IMR-90 (cell line): ENCODE results near the gene SSR4. TPM values are rescaled to one million over a fixed set of nuclear protein-coding genes. Genes with fewer than 3 reads are reported as not detected.

Source experiments
- ATAC-seq: fragments of 200-7000 bp; cut with Tn5 transposase; 2 replicates; pipeline ENCODE4 v1.9.1; 2020; ENCODE audit warnings: low read depth, mild to moderate bottlenecking, moderate library complexity
- BruUV-seq: library from RNA; stranded (reverse); fragments of 400-500 nt; replicated peaks from 2 replicates; lab custom pipeline; 2021; lab: Mats Ljungman, UMichigan
- CTCF ChIA-PET: fragments of 300-600 bp; formaldehyde crosslinking; extraction: SDS; loops from one replicate; lab custom pipeline; 2021; ENCODE audit warnings: antibody characterized with exemption; lab: Yijun Ruan, JAX
- POLR2A ChIA-PET: fragments of 300-600 bp; sonication (Branson Sonifier 250); formaldehyde crosslinking; loops from one replicate; lab custom pipeline; 2022; ENCODE audit warnings: antibody characterized with exemption; ENCODE audit not compliant: unreplicated experiment; lab: Charles Lee
- DNase-seq: peaks from one replicate; pipeline ENCODE4 v3.0.0; 2013
- H2AFZ ChIP-seq: replicated peaks from 2 replicates; pipeline ENCODE3; 2013; ENCODE audit warnings: low read length, mild to moderate bottlenecking; ENCODE audit not compliant: poor library complexity
- H2AK5ac ChIP-seq: 2 replicates; pipeline ENCODE4 v1.6.1; 2013; ENCODE audit warnings: low read depth, low read length, inconsistent platforms
- H2AK9ac ChIP-seq: replicated peaks from 2 replicates; pipeline ENCODE3; 2013; ENCODE audit warnings: mild to moderate bottlenecking, low read depth, low read length, moderate library complexity; ENCODE audit not compliant: poor library complexity
- H2BK120ac ChIP-seq: 2 replicates; pipeline ENCODE4 v1.6.1; 2013; ENCODE audit warnings: low read depth, low read length, inconsistent platforms
- H2BK15ac ChIP-seq: 3 replicates; pipeline ENCODE4 v1.6.1; 2013; ENCODE audit warnings: low read depth, low read length, inconsistent platforms
- H2BK20ac ChIP-seq: 2 replicates; pipeline ENCODE4 v1.6.1; 2013; ENCODE audit warnings: low read depth, mild to moderate bottlenecking, inconsistent platforms, low read length, moderate library complexity
- H2BK5ac ChIP-seq: 2 replicates; pipeline ENCODE4 v1.6.1; 2013; ENCODE audit warnings: mild to moderate bottlenecking, low read depth, low read length, inconsistent platforms; ENCODE audit not compliant: poor library complexity, severe bottlenecking
- H3K14ac ChIP-seq: replicated peaks from 2 replicates; pipeline ENCODE4 v1.6.1; 2013; ENCODE audit warnings: low read depth, low read length, inconsistent platforms
- H3K18ac ChIP-seq: 2 replicates; pipeline ENCODE4 v1.6.1; 2013; ENCODE audit warnings: low read depth, low read length, control low read depth
- H3K23ac ChIP-seq: 2 replicates; pipeline ENCODE4 v1.6.1; 2013; ENCODE audit warnings: low read depth, low read length, inconsistent platforms
- H3K27ac ChIP-seq: 2 replicates; pipeline ENCODE4 v1.5.1; 2013; ENCODE audit warnings: mild to moderate bottlenecking, control low read depth, low read length; ENCODE audit not compliant: insufficient read depth
- H3K27me3 ChIP-seq: 2 replicates; pipeline ENCODE4 v1.6.1; 2013; ENCODE audit warnings: low read length; ENCODE audit not compliant: control insufficient read depth, insufficient read depth
- H3K36me3 ChIP-seq: 2 replicates; pipeline ENCODE4 v1.6.1; 2013; ENCODE audit warnings: low read length, mixed read lengths; ENCODE audit not compliant: control insufficient read depth, insufficient read depth
- H3K4ac ChIP-seq: 2 replicates; pipeline ENCODE4 v1.6.1; 2013; ENCODE audit warnings: low read depth, low read length, inconsistent platforms
- H3K4me1 ChIP-seq: 2 replicates; pipeline ENCODE4 v1.6.1; 2013; ENCODE audit warnings: low read length, mixed read lengths; ENCODE audit not compliant: control insufficient read depth, insufficient read depth
- H3K4me2 ChIP-seq: 2 replicates; pipeline ENCODE4 v1.6.1; 2013; ENCODE audit warnings: low read depth, mild to moderate bottlenecking, control low read depth, low read length, moderate library complexity
- H3K4me3 ChIP-seq: 2 replicates; pipeline ENCODE4 v1.5.1; 2013; ENCODE audit warnings: low read depth, mild to moderate bottlenecking, control low read depth, low read length, moderate library complexity; ENCODE audit not compliant: insufficient read depth
- H3K56ac ChIP-seq: 2 replicates; pipeline ENCODE4 v1.6.1; 2013; ENCODE audit warnings: low read length, inconsistent platforms; ENCODE audit not compliant: insufficient read depth; ENCODE audit errors: extremely low read depth
- H3K79me1 ChIP-seq, 2 experiments: 2 replicates each; pipeline ENCODE4 v1.6.1; 2013; ENCODE audit warnings: low read length in 2 of 2, inconsistent platforms in 1 of 2, low read depth in 1 of 2
- H3K9ac ChIP-seq: 2 replicates; pipeline ENCODE4 v1.6.1; 2013; ENCODE audit warnings: low read depth, low read length, control low read depth
- H3K9me1 ChIP-seq: 2 replicates; pipeline ENCODE4 v1.6.1; 2013; ENCODE audit warnings: low read length, inconsistent platforms; ENCODE audit not compliant: insufficient read depth
- H3K9me3 ChIP-seq: 2 replicates; pipeline ENCODE4 v1.6.1; 2013; ENCODE audit warnings: low read length; ENCODE audit not compliant: control insufficient read depth, insufficient read depth
- H4K20me1 ChIP-seq: 2 replicates; pipeline ENCODE4 v1.6.1; 2013; ENCODE audit warnings: low read length, inconsistent platforms; ENCODE audit not compliant: insufficient read depth
- H4K5ac ChIP-seq: 2 replicates; pipeline ENCODE4 v1.6.1; 2013; ENCODE audit warnings: mild to moderate bottlenecking, low read depth, low read length, control low read depth
- H4K8ac ChIP-seq, 2 experiments: 2 replicates each; pipeline ENCODE4 v1.6.1; 2013; ENCODE audit warnings: low read depth in 2 of 2, low read length in 2 of 2, control low read depth in 1 of 2, inconsistent platforms in 1 of 2
- H4K91ac ChIP-seq: 2 replicates; pipeline ENCODE4 v1.6.1; 2013; ENCODE audit warnings: low read depth, low read length, inconsistent platforms; ENCODE audit not compliant: insufficient read depth
- CEBPB ChIP-seq: IDR thresholded peaks from 2 replicates; pipeline ENCODE4 v1.6.1; 2012; ENCODE audit warnings: low read depth, low read length, improper control_type of control experiment
- FOS ChIP-seq: fragments of 150-350 bp; IDR thresholded peaks from 2 replicates; pipeline ENCODE4 v1.6.1; 2016; ENCODE audit warnings: low read depth, low read length
- MAFK ChIP-seq: IDR thresholded peaks from 2 replicates; pipeline ENCODE4 v1.6.1; 2012; ENCODE audit warnings: low read depth, low read length, improper control_type of control experiment
- MAZ ChIP-seq: IDR thresholded peaks from 2 replicates; pipeline ENCODE4 v1.6.1; 2012; ENCODE audit warnings: low read depth, mild to moderate bottlenecking, low read length, improper control_type of control experiment, moderate library complexity, borderline replicate concordance
- MXI1 ChIP-seq: IDR thresholded peaks from 2 replicates; pipeline ENCODE4 v1.6.1; 2012; ENCODE audit warnings: low read depth, mild to moderate bottlenecking, low read length, moderate library complexity, borderline replicate concordance
- POLR2A ChIP-seq: IDR thresholded peaks from 2 replicates; pipeline ENCODE4 v1.6.1; 2012; ENCODE audit warnings: mild to moderate bottlenecking, low read depth, low read length
- RCOR1 ChIP-seq: IDR thresholded peaks from 2 replicates; pipeline ENCODE4 v1.6.1; 2012; ENCODE audit warnings: mild to moderate bottlenecking, low read length, improper control_type of control experiment; ENCODE audit not compliant: insufficient replicate concordance
- RFX5 ChIP-seq: IDR thresholded peaks from 2 replicates; pipeline ENCODE4 v1.8.0; 2012; ENCODE audit warnings: low read depth, mild to moderate bottlenecking, low read length, moderate library complexity
- SMC3 ChIP-seq: fragments of 150-350 bp; IDR thresholded peaks from 2 replicates; pipeline ENCODE4 v1.6.1; 2016; ENCODE audit warnings: low read depth, mild to moderate bottlenecking, antibody characterized with exemption, low read length, moderate library complexity
- WGBS, 2 experiments: methylation state at CpG; one replicate each; pipeline versions ENCODE4 v1.1.5 to v1.1.7; 2013; ENCODE audit warnings: missing lambda C conversion rate in 2 of 2; ENCODE audit not compliant: insufficient read length in 1 of 2; ENCODE audit errors: extremely low coverage in 2 of 2; 5-methylcytosine and 5-hydroxymethylcytosine counted together
- dilution Hi-C: fragments of 300-500 bp; cut with HindIII; formaldehyde crosslinking; loops from one replicate; pipeline ENCODE4 v1.14.3; 2018; ENCODE audit warnings: low sequenced_read_pairs; ENCODE audit not compliant: unreplicated experiment
- in situ Hi-C: fragments of 300-500 bp; cut with MboI; formaldehyde crosslinking; loops from 3 replicates; pipeline ENCODE4 v1.14.3; 2019; ENCODE audit warnings: low sequenced_read_pairs, inconsistent platforms, mixed read lengths
- intact Hi-C: fragments of 100-400 bp; cut with micrococcal nuclease; formaldehyde crosslinking; loops from 2 replicates; pipeline ENCODE4 v1.10.0; 2022
- polyA plus RNA-seq, 3 experiments: library from polyadenylated mRNA; depleted of rRNA; stranded (reverse); fragments of >200 nt; gene quantifications; 2 replicates each; pipeline ENCODE4 v1.2.3, GENCODE V29; 2012; ENCODE audit warnings: low replicate concordance in 1 of 3
- total RNA-seq: library from RNA; depleted of rRNA; stranded (reverse); fragments of >200 nt; gene quantifications from 2 replicates; pipeline ENCODE4 v1.2.3, GENCODE V29; 2012
- TF ChIP-seq, protein P1 (sequence below): fragments of 150-350 bp; IDR thresholded peaks from 2 replicates; pipeline ENCODE4 v1.6.1; 2016; ENCODE audit warnings: low read depth, mild to moderate bottlenecking, low read length, moderate library complexity, borderline replicate concordance
- TF ChIP-seq, protein P2 (sequence below): fragments of 150-350 bp; IDR thresholded peaks from 2 replicates; pipeline ENCODE4 v1.6.1; 2017; ENCODE audit warnings: mild to moderate bottlenecking, antibody characterized with exemption, low read length, low read depth

SSR4 gene
- total and polyA plus RNA-seq, 2 of the 4 experiments (the other 2 are of a cell fraction) = 141 to 480 TPM

DNA sequence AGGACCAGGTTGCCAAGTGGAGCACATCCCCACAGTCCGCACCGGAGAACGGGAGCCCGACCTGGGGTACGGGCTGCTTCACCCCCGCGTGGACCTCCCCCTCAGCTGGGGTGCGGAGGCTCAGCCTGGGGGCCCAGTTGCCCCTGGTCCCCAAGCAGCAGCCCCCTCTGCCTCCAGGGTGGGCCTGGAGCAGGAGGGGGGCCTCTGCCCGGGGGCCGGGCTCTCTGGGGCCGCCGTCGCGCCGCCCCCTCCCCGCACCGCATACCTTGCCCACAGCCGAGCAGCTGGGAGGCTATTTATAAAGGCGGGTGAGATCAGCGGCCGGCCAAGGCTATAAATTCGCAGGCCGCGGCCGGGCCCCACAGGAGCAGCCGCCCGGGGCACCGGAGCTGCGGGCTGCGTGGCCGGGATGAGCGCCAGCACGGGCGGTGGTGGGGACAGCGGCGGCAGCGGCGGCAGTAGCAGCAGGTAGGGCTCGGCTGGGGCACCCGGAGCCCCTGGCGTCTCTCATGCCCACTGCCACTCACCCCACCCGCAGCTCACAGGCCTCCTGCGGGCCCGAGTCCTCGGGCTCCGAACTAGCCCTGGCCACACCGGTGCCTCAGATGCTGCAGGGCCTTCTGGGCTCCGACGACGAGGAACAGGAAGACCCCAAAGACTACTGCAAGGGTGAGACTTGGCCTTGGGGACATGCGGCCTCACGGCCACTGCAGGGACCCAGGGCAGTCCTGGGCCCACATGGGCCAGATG, 13.6 kb upstream of the SSR4 start, which contains the start of gene SRPK3:
Gene SRPK3, plus strand, starts transcription at position 364 of the 750 bp plus-strand sequence. Its CDS starts 46 bp downstream, at position 410.
- in situ Hi-C loops (no loop called here), intact Hi-C loops (no loop called here), dilution Hi-C loops (no loop called here)
- Histone ChIP-seq H4K20me1 (no peaks in the 10 kb centered on the region), H3K14ac (no peak within 1 kb of the TSS), H3K4me1 (no peaks in the 10 kb centered on the region), H3K18ac (no peak within 1 kb of the TSS), H3K4ac (no peak within 1 kb of the TSS), H4K8ac (no peak within 1 kb of the TSS; a peak in 1 of 4 replicates), H3K9ac (no peak within 1 kb of the TSS), H3K4me2 (no peak within 1 kb of the TSS), H2AK5ac (no peak within 1 kb of the TSS; the same call in 1 of the 2 replicates), H2BK120ac (no peak within 1 kb of the TSS), H2BK20ac (no peak within 1 kb of the TSS), H3K23ac (no peak within 1 kb of the TSS), H2BK15ac (no peak within 1 kb of the TSS), H3K79me1 (no peaks in the 10 kb centered on the region), H4K5ac (no peak within 1 kb of the TSS), H3K27me3 (no peaks in the 10 kb centered on the region), H2AK9ac (peak within 1 kb of the TSS; percentile 24), H3K9me1 (no peaks in the 10 kb centered on the region), H3K27ac (no peak within 1 kb of the TSS), H3K4me3 (no peak within 1 kb of the TSS), H3K56ac (no peak within 1 kb of the TSS), H3K36me3 (peaks cover 2% of the 10 kb centered on the region; the same call in 1 of the 2 replicates), H2AFZ (peak within 1 kb of the TSS; percentile 67), H3K9me3 (no peaks in the 10 kb centered on the region; the same call in 1 of the 2 replicates), H4K91ac (no peak within 1 kb of the TSS), H2BK5ac (no peak within 1 kb of the TSS)
- POLR2A ChIA-PET = no interaction called here
- no peak for DNase-seq
- 63% methylated on average over 24 of the region's 52 CpGs; no CpG with 5 or more reads in 1 of the 2 experiments for WGBS, 2 experiments
- TF ChIP-seq POLR2A (no peak), RFX5 (no peak), MAFK (no peak), RCOR1 (no peak), SMC3 (no peak), MXI1 (no peak), FOS (no peak), MAZ (no peak), CEBPB (no peak)
- TF ChIP-seq, protein P1, sequence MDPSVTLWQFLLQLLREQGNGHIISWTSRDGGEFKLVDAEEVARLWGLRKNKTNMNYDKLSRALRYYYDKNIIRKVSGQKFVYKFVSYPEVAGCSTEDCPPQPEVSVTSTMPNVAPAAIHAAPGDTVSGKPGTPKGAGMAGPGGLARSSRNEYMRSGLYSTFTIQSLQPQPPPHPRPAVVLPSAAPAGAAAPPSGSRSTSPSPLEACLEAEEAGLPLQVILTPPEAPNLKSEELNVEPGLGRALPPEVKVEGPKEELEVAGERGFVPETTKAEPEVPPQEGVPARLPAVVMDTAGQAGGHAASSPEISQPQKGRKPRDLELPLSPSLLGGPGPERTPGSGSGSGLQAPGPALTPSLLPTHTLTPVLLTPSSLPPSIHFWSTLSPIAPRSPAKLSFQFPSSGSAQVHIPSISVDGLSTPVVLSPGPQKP = no peak
- TF ChIP-seq, protein P2, sequence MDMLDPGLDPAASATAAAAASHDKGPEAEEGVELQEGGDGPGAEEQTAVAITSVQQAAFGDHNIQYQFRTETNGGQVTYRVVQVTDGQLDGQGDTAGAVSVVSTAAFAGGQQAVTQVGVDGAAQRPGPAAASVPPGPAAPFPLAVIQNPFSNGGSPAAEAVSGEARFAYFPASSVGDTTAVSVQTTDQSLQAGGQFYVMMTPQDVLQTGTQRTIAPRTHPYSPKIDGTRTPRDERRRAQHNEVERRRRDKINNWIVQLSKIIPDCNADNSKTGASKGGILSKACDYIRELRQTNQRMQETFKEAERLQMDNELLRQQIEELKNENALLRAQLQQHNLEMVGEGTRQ = no peak
- peak; percentile 50 for ATAC-seq
- CTCF ChIA-PET = no interaction called here
- no TSS peak for BruUV-seq
